Measurements from ENCODE around the gene PDZD2.
"Not testable (repeated sequence)": the region's sequence is repeated elsewhere in the genome, so short reads cannot be mapped to it uniquely, and the experiment has no call there.

PDZD2 gene

DNA sequence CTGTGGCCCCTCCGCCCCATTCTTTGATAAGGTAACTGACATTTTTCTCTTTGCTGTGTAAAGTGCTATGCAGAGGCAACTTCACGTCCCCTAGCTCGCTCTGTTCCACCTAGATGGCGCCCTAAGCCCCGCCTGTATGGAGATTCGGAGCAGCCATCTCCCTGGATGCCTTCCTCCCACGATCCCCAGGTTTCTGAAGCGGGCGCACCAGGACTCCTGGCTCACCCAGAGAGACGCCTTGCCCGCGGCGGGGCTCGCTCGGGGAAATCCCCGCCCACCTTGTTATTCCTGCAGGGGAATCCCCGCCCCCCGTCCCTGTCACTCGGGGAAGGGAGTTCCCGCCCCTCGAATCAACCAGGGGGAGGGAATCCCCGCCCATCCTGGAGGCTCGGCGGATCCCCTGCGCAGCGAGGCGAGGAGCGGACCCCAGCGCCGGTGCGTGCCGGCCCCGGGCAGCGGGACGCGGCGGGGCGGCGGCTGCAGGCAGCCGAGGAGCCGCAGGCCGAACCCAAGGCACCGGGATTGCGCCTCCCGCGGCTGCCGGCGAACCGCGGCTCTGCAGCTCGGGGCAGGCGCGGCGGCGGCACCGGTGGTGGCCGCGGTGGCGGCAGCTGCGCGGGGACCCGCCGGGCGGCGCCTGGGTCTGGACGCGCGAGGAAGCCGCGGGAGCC, at the start of gene PDZD2:
PDZD2 (plus strand) TSS at position 384 of the 671 bp plus-strand sequence.
- peak; percentile 72 for DNase-seq (ENCODE audit: low read depth)

GRCh38 chr5:31593665-31594064, 45.3 kb upstream of the PDZD2 start:
- no peak for DNase-seq (ENCODE audit: low read depth)

DNA sequence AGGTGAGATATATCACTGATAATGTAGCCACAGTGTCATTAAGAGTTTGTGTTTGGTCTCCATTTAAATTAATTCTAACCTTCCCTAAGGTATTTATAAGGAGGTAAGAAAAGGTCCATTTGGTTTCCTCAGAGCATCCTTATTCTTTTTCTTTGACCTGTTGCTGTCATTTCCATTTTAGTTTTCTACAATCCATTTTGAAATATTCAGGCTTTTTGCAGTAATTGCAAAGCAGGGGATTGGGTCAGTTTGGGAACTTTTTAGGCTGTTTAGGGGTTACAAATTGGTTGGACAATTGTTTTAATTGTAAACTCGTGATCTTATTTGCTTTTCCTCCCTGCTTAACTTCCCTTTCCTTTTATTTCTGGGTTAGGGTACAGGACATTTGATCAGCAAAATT, 42.6 kb upstream of the PDZD2 start:
- no peak for DNase-seq (ENCODE audit: low read depth)

DNA sequence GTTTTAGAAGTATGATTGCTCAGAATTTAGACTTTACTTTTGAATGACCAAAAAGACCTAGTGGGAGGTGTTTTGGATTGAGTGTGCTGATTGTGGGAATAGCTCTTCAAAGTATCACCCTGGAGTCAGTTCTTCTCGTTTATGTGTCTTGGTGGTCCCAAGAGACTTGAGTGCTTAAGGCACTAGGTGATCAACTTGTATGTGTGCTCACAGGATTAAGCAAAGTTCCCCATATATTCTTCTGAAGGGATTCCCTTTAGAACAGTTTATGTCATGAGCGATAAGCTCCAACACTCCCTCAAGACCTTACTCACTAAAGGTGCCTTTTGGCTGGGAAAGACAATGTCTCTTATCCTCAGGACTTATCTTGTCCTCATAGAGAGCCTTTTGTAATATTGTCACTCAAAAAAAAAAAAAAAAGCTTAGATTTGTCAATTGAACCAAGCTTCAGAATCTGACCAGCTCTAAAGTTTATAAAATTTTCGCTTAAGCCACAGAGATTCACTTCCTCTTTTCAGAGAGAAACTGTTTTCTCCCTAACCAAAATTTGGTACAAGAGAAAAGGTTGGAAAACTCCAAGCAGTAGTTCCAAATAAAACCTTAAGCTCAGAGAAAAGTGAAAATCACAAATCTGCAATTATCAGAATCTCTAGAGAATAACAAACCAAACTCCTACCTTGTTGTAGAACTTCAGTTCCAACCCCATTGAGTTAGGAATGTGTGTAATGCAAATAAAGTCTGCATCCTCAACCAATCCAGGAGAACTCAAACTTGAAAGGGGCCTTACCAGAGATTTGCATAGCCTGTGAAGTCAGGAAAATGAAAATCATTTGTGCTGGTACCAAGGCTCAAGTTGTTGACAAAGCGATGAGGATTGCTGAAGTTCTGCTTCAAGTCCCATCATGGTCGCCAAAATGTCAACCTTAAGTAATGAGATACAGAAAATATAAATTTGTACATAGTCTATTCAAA, 40.0 kb upstream of the PDZD2 start:
- no peak for DNase-seq (ENCODE audit: low read depth)

- not testable (repeated sequence) for DNase-seq (ENCODE audit: low read depth)
These were observed 36.6 kb upstream of the PDZD2 start for GRCh38 chr5:31602305-31602704.

DNA sequence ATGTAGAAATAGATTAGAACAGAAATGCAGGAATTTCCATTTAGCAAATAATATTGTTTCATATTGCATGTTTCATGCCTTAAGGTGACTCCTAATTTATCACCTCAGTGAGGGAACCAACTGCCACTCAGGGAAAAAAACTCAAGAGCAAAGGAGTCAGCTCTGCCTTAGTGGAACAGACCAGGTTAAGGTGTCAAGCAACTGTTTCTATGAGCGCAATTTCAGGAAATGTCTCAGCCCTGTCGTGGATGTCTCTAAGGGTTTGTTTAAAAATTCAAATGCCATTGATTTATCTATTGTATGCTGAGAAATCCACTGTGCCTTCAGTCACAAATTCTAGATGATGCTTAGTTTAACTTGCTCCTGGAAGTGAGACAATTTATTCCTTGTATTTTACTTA, 34.7 kb upstream of the PDZD2 start:
- DNase-seq (ENCODE audit: low read depth), result no peak

DNA sequence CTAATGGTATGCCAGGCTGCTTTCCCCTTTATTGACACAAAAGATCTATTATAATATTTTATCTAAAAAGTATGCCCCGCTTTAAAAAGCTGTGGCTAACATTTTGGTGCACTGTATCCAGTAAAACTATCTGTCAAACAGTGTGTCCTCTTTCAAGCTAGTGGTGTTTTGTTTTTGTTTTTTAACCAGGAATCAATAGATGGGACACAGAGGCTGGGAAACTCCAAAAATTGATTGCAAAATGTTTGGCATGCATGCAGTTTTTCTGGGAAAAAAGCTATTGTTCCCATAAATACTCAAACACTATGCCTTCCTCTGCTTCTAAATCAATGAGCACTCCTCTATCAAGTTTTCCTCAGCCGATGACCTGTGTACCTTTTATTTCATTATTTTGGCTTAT, 34.3 kb upstream of the PDZD2 start:
- DNase-seq (ENCODE audit: low read depth), result no peak

DNA sequence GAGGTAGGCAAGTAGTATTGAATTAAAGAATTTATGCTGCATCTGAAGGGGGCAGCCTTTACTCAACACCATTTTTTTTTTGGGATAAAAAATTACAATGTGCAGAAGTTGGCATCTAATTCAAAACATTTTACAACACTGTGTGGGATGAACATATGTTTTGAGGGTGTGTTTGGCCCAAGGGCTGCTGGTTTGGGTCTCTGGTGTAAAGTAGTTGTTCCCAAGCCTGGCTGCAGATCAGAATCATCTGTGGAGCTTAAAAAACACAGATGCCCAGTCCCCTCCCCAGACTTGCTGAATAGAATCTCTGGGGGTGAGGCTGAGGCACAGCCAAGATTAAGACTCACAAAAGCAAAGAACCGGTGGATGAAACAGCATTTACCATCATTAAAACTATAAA, 33.0 kb upstream of the PDZD2 start:
- no peak for DNase-seq (ENCODE audit: low read depth)

GRCh38 chr5:31607546-31607945, 31.4 kb upstream of the PDZD2 start:
- no peak for DNase-seq (ENCODE audit: low read depth)

DNA sequence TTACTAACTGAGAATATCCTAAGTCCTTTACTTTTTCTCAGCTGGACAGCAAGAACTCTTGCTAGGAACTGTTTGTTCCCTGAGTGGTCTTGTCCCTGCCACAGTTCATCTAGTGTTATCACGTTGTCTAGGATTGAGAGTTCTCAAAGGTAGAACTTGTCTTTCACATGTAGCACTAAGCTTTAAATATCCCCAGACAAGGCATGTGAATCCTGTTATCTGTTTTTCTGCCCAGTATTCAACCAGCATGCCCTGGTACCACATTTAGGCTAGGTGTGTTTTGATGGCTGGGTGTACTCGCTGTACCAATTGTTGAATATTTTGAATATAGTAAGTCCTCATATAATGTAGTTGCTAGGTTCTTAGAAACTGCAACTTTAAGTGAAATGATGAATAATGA, 27.9 kb upstream of the PDZD2 start:
- no peak for DNase-seq (ENCODE audit: low read depth)

DNA sequence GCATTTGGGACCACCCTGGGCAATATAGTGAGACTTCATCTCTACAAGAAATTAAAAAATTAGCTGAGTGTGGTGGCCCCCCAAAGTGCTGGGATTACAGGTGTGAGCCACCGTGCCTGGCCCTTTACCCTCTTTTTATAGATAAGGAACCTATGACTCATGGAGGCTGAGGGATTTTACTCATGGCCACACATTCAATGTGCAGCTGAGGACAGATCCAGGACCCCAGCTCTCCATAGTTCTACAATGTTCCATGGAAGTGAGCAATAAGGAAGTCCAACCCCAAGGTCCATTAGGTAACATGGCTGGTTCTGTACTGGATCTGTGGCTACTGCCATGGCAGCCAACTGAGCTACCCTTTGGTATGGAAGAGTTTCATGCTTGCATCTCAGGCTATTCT, 25.3 kb upstream of the PDZD2 start:
- DNase-seq (ENCODE audit: low read depth), result no peak

GRCh38 chr5:31614151-31615020, 24.5 kb upstream of the PDZD2 start:
- DNase-seq (ENCODE audit: low read depth), result no peak

GRCh38 chr5:31617867-31618266, 21.1 kb upstream of the PDZD2 start:
- no peak for DNase-seq (ENCODE audit: low read depth)

- no peak for DNase-seq (ENCODE audit: low read depth)
These were observed 18.9 kb upstream of the PDZD2 start for GRCh38 chr5:31620026-31620425.

GRCh38 chr5:31623249-31623648, 15.7 kb upstream of the PDZD2 start:
- no peak for DNase-seq (ENCODE audit: low read depth)

GRCh38 chr5:31625394-31625793, 13.5 kb upstream of the PDZD2 start:
- no peak for DNase-seq (ENCODE audit: low read depth)

DNA sequence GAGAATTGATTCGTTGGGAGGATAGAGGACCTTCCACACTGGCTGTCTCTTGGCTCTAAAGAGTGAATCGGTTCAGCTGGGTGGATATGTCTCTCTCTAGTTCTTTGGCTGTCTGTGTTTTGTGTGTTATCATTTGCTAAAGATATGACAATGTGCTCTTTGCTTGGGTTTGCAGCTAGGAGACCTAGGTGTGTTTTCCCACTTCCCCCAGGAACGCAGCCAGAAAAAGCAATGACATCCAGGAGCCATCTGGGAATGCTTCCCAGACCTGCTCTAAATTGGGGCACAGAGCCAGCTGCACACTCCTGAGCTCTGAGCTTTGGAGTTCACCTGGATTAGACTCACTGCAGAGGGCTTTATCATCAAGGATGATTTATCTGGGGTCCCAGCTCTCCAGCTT, 12.8 kb upstream of the PDZD2 start:
- no peak for DNase-seq (ENCODE audit: low read depth)

- DNase-seq (ENCODE audit: low read depth), result no peak
These were observed 12.2 kb upstream of the PDZD2 start for GRCh38 chr5:31626604-31627234.

- DNase-seq (ENCODE audit: low read depth), result no peak
These were observed 8.0 kb upstream of the PDZD2 start for GRCh38 chr5:31630931-31631330.

GRCh38 chr5:31632460-31632859, 6.5 kb upstream of the PDZD2 start:
- no peak for DNase-seq (ENCODE audit: low read depth)

DNA sequence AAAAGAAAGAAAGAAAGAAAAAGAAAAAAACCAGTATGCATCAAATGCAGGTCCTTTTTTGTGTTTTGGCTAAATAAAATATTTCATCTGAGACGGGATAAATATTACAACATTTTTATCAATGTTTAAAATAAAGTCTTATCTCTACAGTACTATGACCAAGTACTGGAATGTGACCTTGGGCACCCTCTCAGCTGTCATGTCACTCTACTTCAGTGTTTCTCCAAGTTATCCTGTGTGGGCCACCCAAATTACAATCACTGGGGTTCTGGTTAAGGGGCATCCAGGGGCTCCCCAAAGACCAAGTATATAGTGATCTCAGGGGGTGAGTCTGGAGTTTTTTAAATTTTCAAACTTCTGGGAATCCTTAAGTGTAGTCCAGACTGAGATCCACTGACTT, 3.5 kb upstream of the PDZD2 start:
- DNase-seq (ENCODE audit: low read depth), result no peak

DNA sequence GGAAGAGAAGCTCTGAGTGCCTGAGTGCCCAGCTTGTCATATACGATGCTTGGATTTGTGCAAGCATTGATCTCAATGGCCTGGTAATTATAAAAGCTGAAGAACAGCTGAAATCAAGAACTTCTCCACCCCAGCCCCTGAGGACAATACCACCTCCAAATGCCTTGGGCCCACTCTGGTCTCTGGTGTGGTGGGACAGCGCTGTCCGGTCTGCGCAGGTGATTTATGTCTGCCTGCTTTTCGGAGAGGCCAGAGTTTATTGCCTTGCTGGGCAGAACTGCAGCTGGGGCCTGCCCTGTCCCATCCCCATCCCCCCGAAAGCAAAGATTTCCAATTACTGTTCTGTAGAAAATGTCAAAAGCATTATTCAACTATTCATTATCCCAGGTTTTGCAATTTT, 1.1 kb upstream of the PDZD2 start:
- no peak for DNase-seq (ENCODE audit: low read depth)
